GM19023 (cell line): Measurements from ENCODE around the gene POMT1.
"Not testable (repeated sequence)": the region's sequence is repeated elsewhere in the genome, so short reads cannot be mapped to it uniquely, and the experiment has no call there.

Source experiments
- ATAC-seq: cut with Tn5 transposase; IDR thresholded peaks from one replicate; pipeline ENCODE4 v1.9.1; 2021; ENCODE audit warnings: mild to moderate bottlenecking, moderate library complexity; ENCODE audit not compliant: unreplicated experiment

Gene POMT1

GRCh38 chr9:131495785-131496184 is 6.9 kb upstream of the POMT1 start:
- ATAC-seq: no peak

GRCh38 chr9:131496844-131497405 is 5.8 kb upstream of the POMT1 start:
- no peak for ATAC-seq

- no peak for ATAC-seq
Measured at GRCh38 chr9:131499254-131499767, 3.4 kb upstream of the POMT1 start.

- ATAC-seq: no peak
Measured at GRCh38 chr9:131500377-131500776, 2.3 kb upstream of the POMT1 start.

- ATAC-seq: no peak
Measured at GRCh38 chr9:131500939-131501541, 1.7 kb upstream of the POMT1 start.

- ATAC-seq: no peak
Measured at GRCh38 chr9:131503626-131504465, 1.1 kb downstream of the POMT1 start.

- ATAC-seq: no peak
Measured at GRCh38 chr9:131505012-131505411, 2.3 kb downstream of the POMT1 start.

- ATAC-seq: no peak
Measured at GRCh38 chr9:131511416-131511815, 8.7 kb downstream of the POMT1 start.

GRCh38 chr9:131511880-131512279 is 9.2 kb downstream of the POMT1 start:
- no peak for ATAC-seq

GRCh38 chr9:131513177-131513576 is 10.5 kb downstream of the POMT1 start:
- no peak for ATAC-seq

- ATAC-seq: not testable (repeated sequence)
Measured at GRCh38 chr9:131515559-131516031, 12.9 kb downstream of the POMT1 start.

GRCh38 chr9:131516100-131516499 is 13.4 kb downstream of the POMT1 start:
- ATAC-seq: no peak

- ATAC-seq: no peak
Measured at GRCh38 chr9:131516930-131517329, 14.2 kb downstream of the POMT1 start.

- ATAC-seq: no peak
Measured at GRCh38 chr9:131517761-131518190, 15.1 kb downstream of the POMT1 start.

- no peak for ATAC-seq
Measured at GRCh38 chr9:131518553-131518952, 15.8 kb downstream of the POMT1 start.

GRCh38 chr9:131520503-131520902 is 17.8 kb downstream of the POMT1 start:
- no peak for ATAC-seq

- no peak for ATAC-seq
Measured at GRCh38 chr9:131521203-131521602, 18.5 kb downstream of the POMT1 start.

GRCh38 chr9:131521822-131522221 is 19.1 kb downstream of the POMT1 start:
- ATAC-seq: no peak

- no peak for ATAC-seq
Measured at GRCh38 chr9:131522257-131523085, 19.8 kb downstream of the POMT1 start.

- no peak for ATAC-seq
Measured at GRCh38 chr9:131523086-131523388, 20.3 kb downstream of the POMT1 start.
